Measurements from ENCODE around the gene PDGFA.

PDGFA gene

DNA sequence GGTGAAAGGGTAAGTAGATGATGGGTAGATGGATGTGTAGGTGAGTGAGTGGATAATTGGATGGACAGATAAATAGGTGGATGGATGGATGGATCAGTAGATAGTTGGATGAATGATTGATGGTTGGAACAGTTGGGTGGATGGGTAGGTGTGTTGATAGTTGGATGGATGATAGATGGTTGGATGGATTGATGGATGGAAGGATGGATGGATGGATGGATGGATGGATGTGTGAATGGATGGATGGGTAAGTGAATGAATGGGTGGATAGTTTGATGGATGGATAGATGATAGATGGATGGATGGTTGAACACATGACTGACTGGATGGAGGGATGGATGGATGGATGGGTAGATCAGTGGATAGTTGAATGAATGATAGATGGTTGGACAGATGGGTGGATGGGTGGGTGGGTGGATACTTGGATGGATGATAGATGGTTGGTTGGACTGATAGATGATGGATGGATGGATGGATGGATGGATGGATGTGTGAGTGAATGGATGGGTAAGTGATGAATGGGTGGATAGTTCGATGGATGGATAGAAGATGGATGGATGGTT, 37.0 kb downstream of the PDGFA start:
- no peak for DNase-seq (ENCODE audit: low read depth, low spot score)
- H3K4me1 ChIP-seq (ENCODE audit: insufficient read depth, insufficient read length): peaks cover 33% of the 10 kb centered on the region
- no peaks in the 10 kb centered on the region for H3K36me3 ChIP-seq (ENCODE audit: insufficient read depth, insufficient read length, low read length)
- 0 out of 2 replicates have a peak, but pooled peaks cover 8% of the 10 kb centered on the region for H3K9me3 ChIP-seq (ENCODE audit: insufficient read depth, low read length)
- TF ChIP-seq YY1 (IDR thresholded peaks at IDR 0.05; ENCODE audit: insufficient read depth, insufficient read length) (no peak), ZNF274 (IDR thresholded peaks at IDR 0.05; ENCODE audit: low read depth, low read length) (no peak), SUZ12 (IDR thresholded peaks at IDR 0.05; ENCODE audit: extremely low read depth, insufficient read depth, insufficient read length) (no peak)
- peaks cover 17% of the 10 kb centered on the region for H3K27me3 ChIP-seq (ENCODE audit: insufficient read depth, insufficient read length)
- no peak overlapping the region for H3K4me3 ChIP-seq (ENCODE audit: insufficient read length, low read depth)
- H3K9ac ChIP-seq (ENCODE audit: insufficient read length, low read depth): no peak overlapping the region

DNA sequence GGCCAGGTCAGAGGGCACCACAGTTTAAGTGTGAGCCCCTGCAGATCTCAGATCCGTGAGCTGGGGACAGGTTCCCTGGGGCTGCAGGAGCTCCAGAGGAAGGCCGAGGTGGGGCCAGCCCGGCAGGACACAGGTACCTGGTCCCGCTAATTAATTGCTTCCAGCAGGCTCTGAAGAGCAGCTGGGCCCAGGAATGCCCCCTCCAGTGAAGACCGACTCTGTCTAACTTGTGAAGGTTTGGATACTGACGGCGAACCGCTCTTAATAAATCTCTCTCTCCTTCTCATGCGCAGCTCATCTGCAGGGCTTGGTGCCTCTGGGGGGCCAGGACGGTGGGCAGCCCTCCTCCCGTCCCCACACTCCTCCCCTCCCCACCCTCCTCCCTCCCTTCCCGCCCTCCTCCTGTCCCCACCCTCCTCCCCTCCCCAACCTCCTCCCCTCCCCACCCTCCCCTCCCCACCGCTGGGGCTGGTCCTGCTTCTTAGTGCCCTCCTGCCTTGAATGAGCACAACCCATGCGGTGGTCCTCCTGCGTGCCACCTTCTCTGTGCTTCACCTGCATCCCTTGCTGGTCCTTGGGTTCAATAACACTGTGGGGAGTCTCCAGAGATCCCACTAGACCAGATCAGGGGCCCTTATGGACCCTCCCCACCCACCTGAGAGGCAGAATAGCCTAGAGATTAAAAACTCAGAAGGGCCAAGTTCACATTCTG, 38.3 kb downstream of the PDGFA start:
- 0 out of 2 replicates have a peak, but pooled peaks cover 8% of the 10 kb centered on the region for H3K9me3 ChIP-seq (ENCODE audit: insufficient read depth, low read length)
- H3K4me1 ChIP-seq (ENCODE audit: insufficient read depth, insufficient read length): peaks cover 35% of the 10 kb centered on the region
- no peak overlapping the region for H3K4me3 ChIP-seq (ENCODE audit: insufficient read length, low read depth)
- no peaks in the 10 kb centered on the region for H3K36me3 ChIP-seq (ENCODE audit: insufficient read depth, insufficient read length, low read length)
- DNase-seq (ENCODE audit: low read depth, low spot score): no peak
- peak overlapping the region; percentile 74 for H3K9ac ChIP-seq (ENCODE audit: insufficient read length, low read depth)
- TF ChIP-seq YY1 (IDR thresholded peaks at IDR 0.05; ENCODE audit: insufficient read depth, insufficient read length) (no peak), SUZ12 (IDR thresholded peaks at IDR 0.05; ENCODE audit: extremely low read depth, insufficient read depth, insufficient read length) (no peak), ZNF274 (IDR thresholded peaks at IDR 0.05; ENCODE audit: low read depth, low read length) (no peak)
- H3K27me3 ChIP-seq (ENCODE audit: insufficient read depth, insufficient read length): peaks cover 17% of the 10 kb centered on the region

- H3K9ac ChIP-seq (ENCODE audit: insufficient read length, low read depth): peak overlapping the region; percentile 74
- no peak for DNase-seq (ENCODE audit: low read depth, low spot score)
- H3K27me3 ChIP-seq (ENCODE audit: insufficient read depth, insufficient read length): peaks cover 17% of the 10 kb centered on the region
- no peak for TF ChIP-seq YY1 (IDR thresholded peaks at IDR 0.05; ENCODE audit: insufficient read depth, insufficient read length)
- TF ChIP-seq SUZ12 (IDR thresholded peaks at IDR 0.05; ENCODE audit: extremely low read depth, insufficient read depth, insufficient read length): no peak
- no peak for TF ChIP-seq ZNF274 (IDR thresholded peaks at IDR 0.05; ENCODE audit: low read depth, low read length)
- H3K9me3 ChIP-seq (ENCODE audit: insufficient read depth, low read length): 0 out of 2 replicates have a peak, but pooled peaks cover 8% of the 10 kb centered on the region
- H3K4me1 ChIP-seq (ENCODE audit: insufficient read depth, insufficient read length): peaks cover 32% of the 10 kb centered on the region
- H3K36me3 ChIP-seq (ENCODE audit: insufficient read depth, insufficient read length, low read length): no peaks in the 10 kb centered on the region
- H3K4me3 ChIP-seq (ENCODE audit: insufficient read length, low read depth): no peak overlapping the region
Measured at GRCh38 chr7:480531-481218, 39.0 kb downstream of the PDGFA start.

GRCh38 chr7:479948-480499, 39.6 kb downstream of the PDGFA start:
- H3K9me3 ChIP-seq (ENCODE audit: insufficient read depth, low read length): 0 out of 2 replicates have a peak, but pooled peaks cover 8% of the 10 kb centered on the region
- no peaks in the 10 kb centered on the region for H3K36me3 ChIP-seq (ENCODE audit: insufficient read depth, insufficient read length, low read length)
- peaks cover 32% of the 10 kb centered on the region for H3K4me1 ChIP-seq (ENCODE audit: insufficient read depth, insufficient read length)
- peak overlapping the region; percentile 74 for H3K9ac ChIP-seq (ENCODE audit: insufficient read length, low read depth)
- peaks cover 17% of the 10 kb centered on the region for H3K27me3 ChIP-seq (ENCODE audit: insufficient read depth, insufficient read length)
- H3K4me3 ChIP-seq (ENCODE audit: insufficient read length, low read depth): no peak overlapping the region
- no peak for TF ChIP-seq ZNF274 (IDR thresholded peaks at IDR 0.05; ENCODE audit: low read depth, low read length)
- no peak for TF ChIP-seq SUZ12 (IDR thresholded peaks at IDR 0.05; ENCODE audit: extremely low read depth, insufficient read depth, insufficient read length)
- TF ChIP-seq YY1 (IDR thresholded peaks at IDR 0.05; ENCODE audit: insufficient read depth, insufficient read length): no peak
- DNase-seq (ENCODE audit: low read depth, low spot score): no peak

DNA sequence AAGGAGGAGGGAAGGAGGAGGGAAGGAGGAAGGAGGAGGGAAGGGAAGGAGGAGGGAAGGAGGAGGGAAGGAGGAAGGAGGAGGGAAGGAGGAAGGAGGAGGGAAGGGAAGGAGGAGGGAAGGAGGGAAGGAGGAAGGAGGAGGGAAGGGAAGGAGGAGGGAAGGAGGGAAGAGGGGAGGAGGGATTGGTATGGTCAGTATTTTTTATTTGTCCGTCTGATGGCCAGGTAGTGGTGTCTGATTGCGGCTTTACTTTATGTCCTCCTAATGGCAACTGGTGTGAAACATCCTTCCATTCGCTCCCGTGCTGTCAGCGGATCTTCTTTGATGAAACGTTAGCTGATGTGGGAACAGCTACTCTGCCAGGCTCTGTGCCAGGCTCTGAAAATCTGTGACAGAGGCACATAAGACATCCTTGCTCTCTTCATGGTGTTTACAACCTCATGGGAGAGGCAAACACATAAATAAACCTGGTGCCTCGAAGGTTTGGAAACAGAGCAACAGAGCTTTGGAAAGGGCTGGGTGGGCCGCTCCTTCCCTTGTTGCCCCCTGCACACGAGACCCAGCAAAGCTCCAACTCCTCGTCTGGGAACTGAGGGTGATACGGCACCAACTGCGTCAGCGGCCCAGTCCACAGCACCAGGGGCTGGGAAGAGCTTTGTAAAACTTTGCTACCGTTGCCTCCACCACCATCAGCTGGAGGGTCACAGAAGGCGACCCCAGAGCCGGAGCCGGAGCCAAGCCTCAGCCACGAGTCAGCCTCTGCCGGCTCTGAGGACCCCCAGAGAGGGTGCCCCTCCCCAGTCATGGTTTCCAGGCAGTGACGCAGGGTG, 40.3 kb downstream of the PDGFA start:
- peaks cover 32% of the 10 kb centered on the region for H3K4me1 ChIP-seq (ENCODE audit: insufficient read depth, insufficient read length)
- peaks cover 15% of the 10 kb centered on the region; the same call in 1 of the 2 replicates for H3K9me3 ChIP-seq (ENCODE audit: insufficient read depth, low read length)
- TF ChIP-seq SUZ12 (IDR thresholded peaks at IDR 0.05; ENCODE audit: extremely low read depth, insufficient read depth, insufficient read length) (no peak), ZNF274 (IDR thresholded peaks at IDR 0.05; ENCODE audit: low read depth, low read length) (no peak), YY1 (IDR thresholded peaks at IDR 0.05; ENCODE audit: insufficient read depth, insufficient read length) (no peak)
- no peak for DNase-seq (ENCODE audit: low read depth, low spot score)
- H3K4me3 ChIP-seq (ENCODE audit: insufficient read length, low read depth): no peak overlapping the region
- H3K27me3 ChIP-seq (ENCODE audit: insufficient read depth, insufficient read length): peaks cover 17% of the 10 kb centered on the region
- H3K36me3 ChIP-seq (ENCODE audit: insufficient read depth, insufficient read length, low read length): no peaks in the 10 kb centered on the region
- peak overlapping the region; percentile 74 for H3K9ac ChIP-seq (ENCODE audit: insufficient read length, low read depth)

DNA sequence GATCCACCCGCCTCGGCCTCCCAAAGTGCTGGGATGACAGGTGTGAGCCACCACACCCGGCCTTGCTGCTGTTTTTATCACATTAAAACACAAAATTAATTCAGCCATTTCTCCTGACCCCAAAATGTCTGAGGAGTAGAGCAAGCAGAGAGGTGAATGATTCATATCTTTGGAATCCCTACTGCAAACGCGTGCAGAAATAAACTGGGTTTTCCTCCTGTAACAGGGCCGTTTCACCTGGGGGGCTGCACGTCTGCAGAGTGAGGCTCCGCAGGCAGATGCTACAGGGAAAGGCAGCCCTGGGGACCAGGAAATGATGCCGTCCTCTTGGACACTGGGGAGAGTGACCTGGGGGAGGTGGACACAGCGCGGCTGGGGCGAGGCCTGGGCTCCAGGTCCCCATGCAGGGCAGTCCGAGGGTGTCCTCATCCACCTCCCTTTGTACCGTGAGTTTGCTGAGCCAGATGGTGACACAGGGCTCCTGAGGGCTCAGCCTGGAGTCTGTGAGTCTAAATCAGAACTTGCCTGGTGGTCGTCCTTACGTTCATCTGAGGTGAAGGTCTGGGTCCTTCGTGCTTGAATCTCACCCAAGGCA, 41.9 kb downstream of the PDGFA start:
- Histone ChIP-seq H3K4me3 (ENCODE audit: insufficient read length, low read depth) (no peak overlapping the region), H3K9ac (ENCODE audit: insufficient read length, low read depth) (peak overlapping the region; percentile 42), H3K27me3 (ENCODE audit: insufficient read depth, insufficient read length) (peaks cover 15% of the 10 kb centered on the region), H3K4me1 (ENCODE audit: insufficient read depth, insufficient read length) (peaks cover 29% of the 10 kb centered on the region), H3K36me3 (ENCODE audit: insufficient read depth, insufficient read length, low read length) (no peaks in the 10 kb centered on the region), H3K9me3 (ENCODE audit: insufficient read depth, low read length) (peaks cover 11% of the 10 kb centered on the region; the same call in 1 of the 2 replicates)
- TF ChIP-seq SUZ12 (IDR thresholded peaks at IDR 0.05; ENCODE audit: extremely low read depth, insufficient read depth, insufficient read length): no peak
- no peak for TF ChIP-seq YY1 (IDR thresholded peaks at IDR 0.05; ENCODE audit: insufficient read depth, insufficient read length)
- no peak for TF ChIP-seq ZNF274 (IDR thresholded peaks at IDR 0.05; ENCODE audit: low read depth, low read length)
- no peak for DNase-seq (ENCODE audit: low read depth, low spot score)

All from NT2/D1 (cell line).